Liver (tissue), 9 donors: ENCODE measurements around the gene THADA. TPM values are rescaled to one million over a fixed set of nuclear protein-coding genes. Genes with fewer than 3 reads are reported as not detected.

Experiments
- DNase-seq: peaks from one replicate; pipeline ENCODE4 v3.0.0-alpha.2; 2017; ENCODE audit warnings: low spot score
- H3K27ac ChIP-seq, 2 donors: one replicate each; pipeline ENCODE4 v1.7.0; 2013; ENCODE audit warnings: inconsistent platforms in 2 of 2, low read length in 2 of 2, control low read depth in 1 of 2, low read depth in 1 of 2, mild to moderate bottlenecking in 1 of 2
- H3K27me3 ChIP-seq, 4 donors: one replicate each; pipeline versions ENCODE4 v1.6.1 to v1.7.0; 2013; ENCODE audit warnings: low read length in 3 of 4, inconsistent platforms in 1 of 4, mild to moderate bottlenecking in 1 of 4, moderate library complexity in 1 of 4; ENCODE audit not compliant: control insufficient read depth in 4 of 4, insufficient read depth in 4 of 4
- H3K36me3 ChIP-seq, 4 donors: one replicate each; pipeline versions ENCODE4 v1.6.1 to v1.7.0; 2013; ENCODE audit warnings: low read length in 3 of 4, mild to moderate bottlenecking in 3 of 4, low read depth in 1 of 4, moderate library complexity in 1 of 4; ENCODE audit not compliant: control insufficient read depth in 4 of 4, insufficient read depth in 3 of 4
- H3K4me1 ChIP-seq, 4 donors: one replicate each; pipeline versions ENCODE4 v1.6.1 to v1.7.0; 2013; ENCODE audit warnings: low read length in 3 of 4, mild to moderate bottlenecking in 3 of 4, moderate library complexity in 1 of 4; ENCODE audit not compliant: control insufficient read depth in 4 of 4, insufficient read depth in 4 of 4
- H3K4me3 ChIP-seq, 3 donors: one replicate each; pipeline versions ENCODE4 v1.6.1 to v1.7.0; 2013; ENCODE audit warnings: low read length in 3 of 3, control low read depth in 1 of 3, low read depth in 1 of 3, mild to moderate bottlenecking in 1 of 3
- H3K9ac ChIP-seq, 2 donors: one replicate each; pipeline ENCODE4 v1.7.0; 2013; ENCODE audit warnings: low read length in 2 of 2, mild to moderate bottlenecking in 2 of 2, moderate library complexity in 2 of 2, control low read depth in 1 of 2, low read depth in 1 of 2
- H3K9me3 ChIP-seq, 4 donors: one replicate each; pipeline versions ENCODE4 v1.6.1 to v1.7.0; 2013; ENCODE audit warnings: low read length in 3 of 4; ENCODE audit not compliant: control insufficient read depth in 4 of 4
- EGR1 ChIP-seq, 2 donors: IDR thresholded peaks; 2 replicates each; pipeline ENCODE4 v1.6.1; 2016 to 2018; ENCODE audit warnings: antibody characterized with exemption in 2 of 2, low read depth in 2 of 2
- FOXA1 ChIP-seq: IDR thresholded peaks from 2 replicates; pipeline ENCODE4 v1.6.1; 2016; ENCODE audit warnings: antibody characterized with exemption
- FOXA2 ChIP-seq: IDR thresholded peaks from 2 replicates; pipeline ENCODE4 v1.6.1; 2016; ENCODE audit warnings: antibody characterized with exemption
- GABPA ChIP-seq, 2 donors: IDR thresholded peaks in 1 of 2; conservative IDR thresholded peaks in 1 of 2; 2 replicates each; pipeline ENCODE4 v1.6.1; 2016; ENCODE audit warnings: antibody characterized with exemption in 2 of 2, mild to moderate bottlenecking in 1 of 2, moderate library complexity in 1 of 2
- HNF4A ChIP-seq, 2 donors: conservative IDR thresholded peaks; 2 replicates each; pipeline ENCODE4 v1.6.1; 2016; ENCODE audit warnings: antibody characterized with exemption in 2 of 2, mild to moderate bottlenecking in 2 of 2
- HNF4G ChIP-seq: IDR thresholded peaks from 2 replicates; pipeline ENCODE4 v1.6.1; 2016; ENCODE audit warnings: antibody characterized with exemption
- JUND ChIP-seq, 2 donors: IDR thresholded peaks; 2 replicates each; pipeline ENCODE4 v1.6.1; 2016; ENCODE audit warnings: antibody characterized with exemption in 2 of 2
- NR2F2 ChIP-seq: IDR thresholded peaks from 2 replicates; pipeline ENCODE4 v1.6.1; 2016; ENCODE audit warnings: antibody characterized with exemption
- RAD21 ChIP-seq, 2 donors: IDR thresholded peaks; 2 replicates each; pipeline ENCODE4 v1.6.1; 2016; ENCODE audit warnings: antibody characterized with exemption in 2 of 2, mild to moderate bottlenecking in 2 of 2
- RXRA ChIP-seq, 2 donors: IDR thresholded peaks; 2 replicates each; pipeline ENCODE4 v1.6.1; 2017 to 2018; ENCODE audit warnings: antibody characterized with exemption in 2 of 2, mild to moderate bottlenecking in 1 of 2
- SP1 ChIP-seq: IDR thresholded peaks from 2 replicates; pipeline ENCODE4 v1.6.1; 2018; ENCODE audit warnings: antibody characterized with exemption, mild to moderate bottlenecking
- TAF1 ChIP-seq: conservative IDR thresholded peaks from 2 replicates; pipeline ENCODE4 v1.6.1; 2016; ENCODE audit warnings: antibody characterized with exemption, mild to moderate bottlenecking
- YY1 ChIP-seq: IDR thresholded peaks from 2 replicates; pipeline ENCODE4 v1.6.1; 2016; ENCODE audit warnings: antibody characterized with exemption, mild to moderate bottlenecking
- WGBS: extraction: QIAGEN DNeasy Blood & Tissue Kit; methylation state at CpG from one replicate; pipeline ENCODE4 v1.1.7; 2013; 5-methylcytosine and 5-hydroxymethylcytosine counted together
- polyA plus RNA-seq, 2 donors: library from polyadenylated mRNA; stranded (reverse) in 1 of 2; unstranded in 1 of 2; fragments of 200-250 nt in 1 of 2; fragments of >200 nt in 1 of 2; fragmentation: Nextera tagmentation in 1 of 2; extraction: Ambion mirVana in 1 of 2; gene quantifications; one replicate each; pipeline versions ENCODE4 v1.2.1 to v1.2.3, GENCODE V29; 2013 to 2015
- total RNA-seq, 2 donors: library from RNA; depleted of rRNA; stranded (reverse); fragments of >200 nt; gene quantifications; one replicate each; pipeline ENCODE4 v1.2.3, GENCODE V29; 2014
- TF ChIP-seq, protein P1 (sequence below): fragments of 150-350 bp; IDR thresholded peaks from 2 replicates; pipeline ENCODE4 v1.5.1; 2017; ENCODE audit warnings: improper control_type of control experiment, low read depth, low read length; ENCODE audit not compliant: missing input control
- TF ChIP-seq, protein P2 (sequence below): IDR thresholded peaks from 2 replicates; pipeline ENCODE4 v1.6.1; 2016; ENCODE audit warnings: antibody characterized with exemption
- TF ChIP-seq, protein P3 (sequence below): IDR thresholded peaks from 2 replicates; pipeline ENCODE4 v1.6.1; 2016; ENCODE audit warnings: antibody characterized with exemption
- TF ChIP-seq, protein P4 (sequence below): IDR thresholded peaks from 2 replicates; pipeline ENCODE4 v1.6.1; 2016; ENCODE audit warnings: antibody characterized with exemption, mild to moderate bottlenecking
- TF ChIP-seq, protein P5 (sequence below): IDR thresholded peaks from 2 replicates; pipeline ENCODE4 v1.6.1; 2016; ENCODE audit warnings: antibody characterized with exemption
- donor health status: healthy.
- donor health status: healthy.
- donor health status: healthy.
- donor health status: healthy.
- donor health status: healthy.

THADA gene
- total and polyA plus RNA-seq, 4 donors = 12.0 to 37.2 (median 22.3) TPM

DNA sequence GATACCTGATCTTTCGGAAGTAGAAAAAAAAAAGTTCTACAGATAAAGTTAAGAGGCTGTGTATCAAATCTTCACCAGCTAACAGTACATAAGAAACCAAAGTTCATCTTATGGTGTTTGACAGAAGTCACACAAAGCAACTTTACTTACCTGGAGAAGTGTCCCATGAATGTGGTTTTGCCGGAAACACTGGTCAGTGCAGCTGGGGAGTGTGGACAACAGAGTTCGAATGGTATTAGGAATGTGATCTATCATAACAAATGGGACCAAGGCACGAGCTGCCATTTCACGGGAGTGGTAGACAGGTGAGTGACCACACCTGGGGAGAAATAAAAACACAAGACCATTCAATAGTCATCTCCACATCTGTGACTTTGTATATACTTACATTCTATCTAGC is 198.0 kb downstream of the THADA start:
- peak overlapping the region; percentile 5 to 19 for H3K27ac ChIP-seq
- H3K9me3 ChIP-seq = no peaks in the 10 kb centered on the region
- H3K36me3 ChIP-seq = peaks cover 0 to under 1% (median 0%) of the 10 kb centered on the region in 4 donors
- TF ChIP-seq, protein P1, sequence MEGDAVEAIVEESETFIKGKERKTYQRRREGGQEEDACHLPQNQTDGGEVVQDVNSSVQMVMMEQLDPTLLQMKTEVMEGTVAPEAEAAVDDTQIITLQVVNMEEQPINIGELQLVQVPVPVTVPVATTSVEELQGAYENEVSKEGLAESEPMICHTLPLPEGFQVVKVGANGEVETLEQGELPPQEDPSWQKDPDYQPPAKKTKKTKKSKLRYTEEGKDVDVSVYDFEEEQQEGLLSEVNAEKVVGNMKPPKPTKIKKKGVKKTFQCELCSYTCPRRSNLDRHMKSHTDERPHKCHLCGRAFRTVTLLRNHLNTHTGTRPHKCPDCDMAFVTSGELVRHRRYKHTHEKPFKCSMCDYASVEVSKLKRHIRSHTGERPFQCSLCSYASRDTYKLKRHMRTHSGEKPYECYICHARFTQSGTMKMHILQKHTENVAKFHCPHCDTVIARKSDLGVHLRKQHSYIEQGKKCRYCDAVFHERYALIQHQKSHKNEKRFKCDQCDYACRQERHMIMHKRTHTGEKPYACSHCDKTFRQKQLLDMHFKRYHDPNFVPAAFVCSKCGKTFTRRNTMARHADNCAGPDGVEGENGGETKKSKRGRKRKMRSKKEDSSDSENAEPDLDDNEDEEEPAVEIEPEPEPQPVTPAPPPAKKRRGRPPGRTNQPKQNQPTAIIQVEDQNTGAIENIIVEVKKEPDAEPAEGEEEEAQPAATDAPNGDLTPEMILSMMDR = no peak
- TF ChIP-seq RAD21 (IDR thresholded peaks at IDR 0.05) = no peak
- TF ChIP-seq NR2F2 = no peak
- no peak for TF ChIP-seq GABPA (IDR thresholded peaks at IDR 0.05 in 1 of 2, conservative IDR thresholded peaks at IDR 0.05 in 1 of 2)
- TF ChIP-seq TAF1 = no peak
- TF ChIP-seq RXRA (IDR thresholded peaks at IDR 0.05) = no peak
- TF ChIP-seq, protein P2, sequence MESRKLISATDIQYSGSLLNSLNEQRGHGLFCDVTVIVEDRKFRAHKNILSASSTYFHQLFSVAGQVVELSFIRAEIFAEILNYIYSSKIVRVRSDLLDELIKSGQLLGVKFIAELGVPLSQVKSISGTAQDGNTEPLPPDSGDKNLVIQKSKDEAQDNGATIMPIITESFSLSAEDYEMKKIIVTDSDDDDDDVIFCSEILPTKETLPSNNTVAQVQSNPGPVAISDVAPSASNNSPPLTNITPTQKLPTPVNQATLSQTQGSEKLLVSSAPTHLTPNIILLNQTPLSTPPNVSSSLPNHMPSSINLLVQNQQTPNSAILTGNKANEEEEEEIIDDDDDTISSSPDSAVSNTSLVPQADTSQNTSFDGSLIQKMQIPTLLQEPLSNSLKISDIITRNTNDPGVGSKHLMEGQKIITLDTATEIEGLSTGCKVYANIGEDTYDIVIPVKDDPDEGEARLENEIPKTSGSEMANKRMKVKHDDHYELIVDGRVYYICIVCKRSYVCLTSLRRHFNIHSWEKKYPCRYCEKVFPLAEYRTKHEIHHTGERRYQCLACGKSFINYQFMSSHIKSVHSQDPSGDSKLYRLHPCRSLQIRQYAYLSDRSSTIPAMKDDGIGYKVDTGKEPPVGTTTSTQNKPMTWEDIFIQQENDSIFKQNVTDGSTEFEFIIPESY = no peak
- no peak for TF ChIP-seq HNF4A (conservative IDR thresholded peaks at IDR 0.05)
- TF ChIP-seq, protein P3, sequence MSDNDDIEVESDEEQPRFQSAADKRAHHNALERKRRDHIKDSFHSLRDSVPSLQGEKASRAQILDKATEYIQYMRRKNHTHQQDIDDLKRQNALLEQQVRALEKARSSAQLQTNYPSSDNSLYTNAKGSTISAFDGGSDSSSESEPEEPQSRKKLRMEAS = no peak
- TF ChIP-seq YY1 = no peak
- TF ChIP-seq EGR1 (IDR thresholded peaks at IDR 0.05; ENCODE audit: low read depth in 2 of 2) = no peak
- TF ChIP-seq JUND (IDR thresholded peaks at IDR 0.05) = no peak
- no peak for TF ChIP-seq SP1
- TF ChIP-seq, protein P4, sequence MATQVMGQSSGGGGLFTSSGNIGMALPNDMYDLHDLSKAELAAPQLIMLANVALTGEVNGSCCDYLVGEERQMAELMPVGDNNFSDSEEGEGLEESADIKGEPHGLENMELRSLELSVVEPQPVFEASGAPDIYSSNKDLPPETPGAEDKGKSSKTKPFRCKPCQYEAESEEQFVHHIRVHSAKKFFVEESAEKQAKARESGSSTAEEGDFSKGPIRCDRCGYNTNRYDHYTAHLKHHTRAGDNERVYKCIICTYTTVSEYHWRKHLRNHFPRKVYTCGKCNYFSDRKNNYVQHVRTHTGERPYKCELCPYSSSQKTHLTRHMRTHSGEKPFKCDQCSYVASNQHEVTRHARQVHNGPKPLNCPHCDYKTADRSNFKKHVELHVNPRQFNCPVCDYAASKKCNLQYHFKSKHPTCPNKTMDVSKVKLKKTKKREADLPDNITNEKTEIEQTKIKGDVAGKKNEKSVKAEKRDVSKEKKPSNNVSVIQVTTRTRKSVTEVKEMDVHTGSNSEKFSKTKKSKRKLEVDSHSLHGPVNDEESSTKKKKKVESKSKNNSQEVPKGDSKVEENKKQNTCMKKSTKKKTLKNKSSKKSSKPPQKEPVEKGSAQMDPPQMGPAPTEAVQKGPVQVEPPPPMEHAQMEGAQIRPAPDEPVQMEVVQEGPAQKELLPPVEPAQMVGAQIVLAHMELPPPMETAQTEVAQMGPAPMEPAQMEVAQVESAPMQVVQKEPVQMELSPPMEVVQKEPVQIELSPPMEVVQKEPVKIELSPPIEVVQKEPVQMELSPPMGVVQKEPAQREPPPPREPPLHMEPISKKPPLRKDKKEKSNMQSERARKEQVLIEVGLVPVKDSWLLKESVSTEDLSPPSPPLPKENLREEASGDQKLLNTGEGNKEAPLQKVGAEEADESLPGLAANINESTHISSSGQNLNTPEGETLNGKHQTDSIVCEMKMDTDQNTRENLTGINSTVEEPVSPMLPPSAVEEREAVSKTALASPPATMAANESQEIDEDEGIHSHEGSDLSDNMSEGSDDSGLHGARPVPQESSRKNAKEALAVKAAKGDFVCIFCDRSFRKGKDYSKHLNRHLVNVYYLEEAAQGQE = no peak
- TF ChIP-seq HNF4G = no peak
- TF ChIP-seq FOXA2 = no peak
- no peak for TF ChIP-seq FOXA1
- TF ChIP-seq, protein P5, sequence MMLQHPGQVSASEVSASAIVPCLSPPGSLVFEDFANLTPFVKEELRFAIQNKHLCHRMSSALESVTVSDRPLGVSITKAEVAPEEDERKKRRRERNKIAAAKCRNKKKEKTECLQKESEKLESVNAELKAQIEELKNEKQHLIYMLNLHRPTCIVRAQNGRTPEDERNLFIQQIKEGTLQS = no peak
- no peak for DNase-seq
- 97% methylated on average over 5 of the region's 5 CpGs for WGBS
- no peak overlapping the region for H3K9ac ChIP-seq
- no peak overlapping the region for H3K4me3 ChIP-seq
- peaks cover 0 to 3% (median 1%) of the 10 kb centered on the region in 4 donors for H3K4me1 ChIP-seq
- no peaks in the 10 kb centered on the region for H3K27me3 ChIP-seq
